ENCODE results near the gene PAX3.

DNA sequence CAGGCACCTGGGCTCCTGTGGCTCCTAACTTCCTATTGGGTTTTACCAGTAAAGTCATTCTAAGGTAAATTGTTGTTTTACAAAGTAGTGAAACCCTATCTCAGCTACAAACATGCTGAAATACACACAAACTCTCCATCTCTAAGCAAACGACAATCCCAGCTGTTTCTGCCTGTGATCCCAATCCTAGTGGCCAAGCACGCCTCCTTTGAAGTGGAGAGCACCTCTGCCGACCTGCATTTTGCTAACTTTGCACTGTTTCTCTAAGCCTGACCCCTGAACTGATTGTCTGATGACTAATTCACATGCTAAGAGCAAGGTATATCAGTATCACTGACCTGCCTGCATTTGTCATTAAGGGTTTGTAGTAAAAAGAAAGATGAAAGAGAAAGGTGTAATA lies 124.3 kb downstream of the PAX3 start:
- TF ChIP-seq, protein P1, sequence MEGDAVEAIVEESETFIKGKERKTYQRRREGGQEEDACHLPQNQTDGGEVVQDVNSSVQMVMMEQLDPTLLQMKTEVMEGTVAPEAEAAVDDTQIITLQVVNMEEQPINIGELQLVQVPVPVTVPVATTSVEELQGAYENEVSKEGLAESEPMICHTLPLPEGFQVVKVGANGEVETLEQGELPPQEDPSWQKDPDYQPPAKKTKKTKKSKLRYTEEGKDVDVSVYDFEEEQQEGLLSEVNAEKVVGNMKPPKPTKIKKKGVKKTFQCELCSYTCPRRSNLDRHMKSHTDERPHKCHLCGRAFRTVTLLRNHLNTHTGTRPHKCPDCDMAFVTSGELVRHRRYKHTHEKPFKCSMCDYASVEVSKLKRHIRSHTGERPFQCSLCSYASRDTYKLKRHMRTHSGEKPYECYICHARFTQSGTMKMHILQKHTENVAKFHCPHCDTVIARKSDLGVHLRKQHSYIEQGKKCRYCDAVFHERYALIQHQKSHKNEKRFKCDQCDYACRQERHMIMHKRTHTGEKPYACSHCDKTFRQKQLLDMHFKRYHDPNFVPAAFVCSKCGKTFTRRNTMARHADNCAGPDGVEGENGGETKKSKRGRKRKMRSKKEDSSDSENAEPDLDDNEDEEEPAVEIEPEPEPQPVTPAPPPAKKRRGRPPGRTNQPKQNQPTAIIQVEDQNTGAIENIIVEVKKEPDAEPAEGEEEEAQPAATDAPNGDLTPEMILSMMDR (IDR thresholded peaks at IDR 0.05) = no peak
- TF ChIP-seq POLR2A (IDR thresholded peaks at IDR 0.05) = no peak
